K562 (cell line): ENCODE measurements around the gene ARHGAP8. TPM values are rescaled to one million over a fixed set of nuclear protein-coding genes. Genes with fewer than 3 reads are reported as not detected.
"Not testable (repeated sequence)": the region's sequence is repeated elsewhere in the genome, so short reads cannot be mapped to it uniquely, and the experiment has no call there.

Source experiments
- ATAC-seq: fragments of 200-7000 bp; cut with Tn5 transposase; 3 replicates; pipeline ENCODE4 v1.9.1; 2020; ENCODE audit warnings: moderate library complexity
- BruUV-seq: library from RNA; stranded (reverse); fragments of 400-500 nt; replicated peaks from 2 replicates; lab custom pipeline; 2021; lab: Mats Ljungman, UMichigan
- CTCF ChIA-PET: fragments of 300-600 bp; formaldehyde crosslinking; extraction: SDS; loops from one replicate; lab custom pipeline; 2021; ENCODE audit warnings: low intra/inter-chr PET ratio; lab: Yijun Ruan, JAX
- POLR2A ChIA-PET: fragments of 300-600, 350-650 bp; sonication (Branson Sonifier 250); formaldehyde crosslinking; extraction: SDS; loops from one replicate; lab custom pipeline; 2021; ENCODE audit warnings: antibody characterized with exemption, inconsistent platforms; lab: Yijun Ruan, JAX
- DNase-seq, 4 experiments: peaks; one replicate each; pipeline versions ENCODE4 v3.0.0 to v3.0.0-alpha.2; 2011 to 2018; ENCODE audit warnings: low spot score in 3 of 4, mixed read lengths in 3 of 4; ENCODE audit errors: extremely low read depth in 1 of 4
- FAIRE-seq: peaks from 2 replicates; lab custom pipeline; 2011; peaks lifted over from hg19 to GRCh38; lab: Jason Lieb, UNC
- H2AFZ ChIP-seq: 2 replicates; pipeline ENCODE4 v1.6.0; 2011; ENCODE audit warnings: low read depth, low read length, control low read depth, inconsistent platforms
- H3K27ac ChIP-seq: fragments of 200-600 bp; 3 replicates; pipeline ENCODE4 v1.8.0; 2011; ENCODE audit warnings: low read depth, mild to moderate bottlenecking, control low read depth, inconsistent platforms, low read length, moderate library complexity, mixed read lengths; ENCODE audit errors: extremely low read depth
- H3K27me3 ChIP-seq, 2 experiments: fragments of 300-600 bp in 1 of 2; 2 replicates in 1 of 2; 3 replicates in 1 of 2; pipeline versions ENCODE4 v1.6.0 to v1.8.0; 2011; ENCODE audit warnings: inconsistent platforms in 2 of 2, low read length in 2 of 2, mild to moderate bottlenecking in 1 of 2, mixed read lengths in 1 of 2, moderate library complexity in 1 of 2; ENCODE audit not compliant: control insufficient read depth in 2 of 2, insufficient read depth in 2 of 2
- H3K36me3 ChIP-seq: fragments of 300-600 bp; 3 replicates; pipeline ENCODE4 v1.8.0; 2011; ENCODE audit warnings: mild to moderate bottlenecking, low read length, inconsistent platforms; ENCODE audit not compliant: control insufficient read depth, insufficient read depth
- H3K4me1 ChIP-seq, 2 experiments: fragments of 200-600 bp in 1 of 2; replicated peaks in 1 of 2; 2 replicates in 1 of 2; 3 replicates in 1 of 2; pipeline versions ENCODE4 v1.5.1 to v1.8.0; 2011; ENCODE audit warnings: inconsistent platforms in 2 of 2, low read length in 2 of 2, mild to moderate bottlenecking in 1 of 2, mixed read lengths in 1 of 2, moderate library complexity in 1 of 2; ENCODE audit not compliant: control insufficient read depth in 2 of 2, insufficient read depth in 2 of 2
- H3K4me2 ChIP-seq: 2 replicates; pipeline ENCODE4 v1.6.1; 2011; ENCODE audit warnings: low read length, control low read depth, inconsistent platforms, mixed read lengths; ENCODE audit not compliant: insufficient read depth
- H3K4me3 ChIP-seq: fragments of 200-600 bp; sonication (generic), shearing (Covaris generic); 2 replicates; pipeline ENCODE4 v1.5.1; 2016; ENCODE audit warnings: control low read depth, inconsistent platforms
- H3K79me2 ChIP-seq: fragments of 200-600 bp; 3 replicates; pipeline ENCODE4 v1.8.0; 2011; ENCODE audit warnings: low read length, inconsistent platforms; ENCODE audit not compliant: control insufficient read depth, insufficient read depth
- H3K9ac ChIP-seq, 2 experiments: 2 replicates each; pipeline versions ENCODE4 v1.6.0 to v1.6.1; 2011; ENCODE audit warnings: low read depth in 2 of 2, low read length in 2 of 2, control low read depth in 1 of 2, inconsistent platforms in 1 of 2, mild to moderate bottlenecking in 1 of 2, mixed read lengths in 1 of 2; ENCODE audit not compliant: insufficient read depth in 1 of 2
- H3K9me1 ChIP-seq: one replicate; pipeline ENCODE4 v1.6.0; 2011; ENCODE audit warnings: inconsistent platforms, mild to moderate bottlenecking, low read length, moderate library complexity; ENCODE audit not compliant: control insufficient read depth, insufficient read depth
- H3K9me3 ChIP-seq: replicated peaks from 2 replicates; pipeline ENCODE4 v1.5.1; 2011; ENCODE audit warnings: low read depth, low read length, inconsistent platforms; ENCODE audit not compliant: control insufficient read depth, insufficient read depth
- H4K20me1 ChIP-seq: replicated peaks from 2 replicates; pipeline ENCODE4 v1.6.1; 2011; ENCODE audit warnings: low read length, inconsistent platforms, mixed read lengths; ENCODE audit not compliant: control insufficient read depth, insufficient read depth
- ESRRA ChIP-seq: fragments of 450-650 bp; IDR thresholded peaks from 2 replicates; pipeline ENCODE4 v1.6.1; 2014; ENCODE audit warnings: low read depth, mild to moderate bottlenecking, moderate library complexity, borderline replicate concordance
- JUND ChIP-seq, 2 experiments: IDR thresholded peaks; 2 replicates in 1 of 2; 3 replicates in 1 of 2; pipeline ENCODE4 v1.6.1; 2011; ENCODE audit warnings: borderline replicate concordance in 2 of 2, low read depth in 2 of 2, low read length in 2 of 2, improper control_type of control experiment in 1 of 2, missing biosample characterization in 1 of 2, missing genetic modification characterization in 1 of 2, missing genetic modification reagents in 1 of 2
- TRIM28 ChIP-seq: fragments of 450-650 bp; IDR thresholded peaks from 2 replicates; pipeline ENCODE4 v1.6.1; 2017
- ZNF431 ChIP-seq: sonication (generic); formaldehyde crosslinking; IDR thresholded peaks from 2 replicates; pipeline ENCODE4 v1.8.0; 2022; ENCODE audit warnings: mild to moderate bottlenecking, missing genetic modification reagents
- WGBS: fragments of 100-300 bp; shearing (Covaris generic); methylation state at CpG from one replicate; pipeline ENCODE4 v1.1.6; 2016; ENCODE audit warnings: low coverage, mixed read lengths; ENCODE audit not compliant: insufficient coverage; ENCODE audit errors: missing lambda C conversion rate; 5-methylcytosine and 5-hydroxymethylcytosine counted together
- in situ Hi-C: fragments of 300-500 bp; cut with MboI; formaldehyde crosslinking; loops from 4 replicates; pipeline ENCODE4 v1.15.0; 2018; ENCODE audit warnings: inconsistent platforms, mixed read lengths
- intact Hi-C: fragments of 100-400 bp; cut with micrococcal nuclease; formaldehyde crosslinking; loops from 2 replicates; pipeline ENCODE4 v1.14.2; 2022
- polyA plus RNA-seq, 8 experiments: library from polyadenylated mRNA; depleted of rRNA in 4 of 8; stranded (reverse) in 5 of 8; unstranded in 3 of 8; fragments of >200 nt; fragmentation: Nextera tagmentation in 2 of 8; fragmentation: Illumina TruSeq in 1 of 8; extraction: Ambion mirVana in 2 of 8; extraction: Trizol in 1 of 8; gene quantifications; 2 replicates each; pipeline versions ENCODE4 v1.2.1 to v1.2.3, GENCODE V29; 2011 to 2014; ENCODE audit warnings: inconsistent platforms in 1 of 8, missing spikeins in 1 of 8
- total RNA-seq, 7 experiments: library from RNA; depleted of rRNA in 6 of 7; stranded (reverse); fragments of >200 nt in 6 of 7; fragmentation: Illumina TruSeq in 2 of 7; extraction: Trizol in 2 of 7; gene quantifications; 2 replicates each; pipeline versions ENCODE4 v1.2.1 to v1.2.3, GENCODE V29; 2011 to 2021; ENCODE audit warnings: low replicate concordance in 1 of 7

ARHGAP8 gene
- total and polyA plus RNA-seq, 9 of the 15 experiments (the other 6 are each of a cell fraction or from before 2014, with no cell fraction given): 0.15 to 2.2 (median 0.62) TPM

DNA sequence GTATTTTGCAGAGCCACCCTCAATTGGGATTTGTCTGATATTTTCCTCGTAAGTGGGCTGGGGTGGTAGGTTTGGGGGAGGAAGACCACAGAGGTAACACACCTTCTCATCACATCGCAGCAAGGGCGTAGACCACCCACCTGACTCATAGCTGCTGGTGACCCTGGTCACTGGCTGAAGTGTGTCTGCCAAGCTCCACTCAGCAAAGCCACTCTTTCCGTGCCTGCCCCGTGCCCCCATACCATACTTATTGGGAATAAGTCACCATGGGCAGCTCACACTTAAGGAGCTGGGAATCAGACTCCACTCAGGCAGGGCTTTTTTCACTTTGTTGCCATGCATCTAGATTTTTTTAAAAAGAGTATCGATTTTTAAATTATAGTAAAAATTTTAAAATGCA is 145.9 kb downstream of the ARHGAP8 start (continued):
- TF ChIP-seq JUND (IDR thresholded peaks at IDR 0.05; ENCODE audit: borderline replicate concordance, low read depth, low read length) (no peak), JUND (tag; IDR thresholded peaks at IDR 0.05; ENCODE audit: borderline replicate concordance, low read depth, low read length) (no peak), ESRRA (no peak)

DNA sequence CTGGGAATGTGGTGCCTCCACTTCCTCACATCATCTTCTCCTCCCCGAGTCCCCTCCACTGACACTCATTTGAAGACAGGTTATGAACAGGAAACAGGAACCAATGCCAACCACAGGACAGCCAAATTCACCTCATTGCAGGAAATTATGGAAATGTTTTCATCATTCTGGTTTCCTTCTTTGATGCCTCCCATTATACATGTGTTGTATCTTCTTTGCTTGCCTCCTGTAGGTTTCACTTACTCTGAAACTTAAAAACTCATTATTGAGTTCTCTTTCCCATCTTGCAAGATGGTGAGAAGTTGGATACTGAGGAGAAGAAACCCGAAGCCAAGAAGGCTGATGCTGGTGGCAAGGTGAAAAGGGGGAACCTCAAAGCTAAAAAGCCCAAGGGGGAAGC is 148.9 kb downstream of the ARHGAP8 start:
- in situ Hi-C loops (no loop called here), intact Hi-C loops (no loop called here)
- no TSS peak for BruUV-seq
- no peaks in the 10 kb centered on the region for H3K36me3 ChIP-seq
- DNase-seq: no peak
- POLR2A ChIA-PET: interaction anchor here (0.6 kb wide), 1 partner anchor 311 kb away, joined by 3 read pairs; no protein-coding TSS in a partner anchor
- peaks cover 2 to 7% of the 10 kb centered on the region in 2 experiments; a peak in 3 of 5 replicates for H3K27me3 ChIP-seq
- no peaks in the 10 kb centered on the region for H3K4me1 ChIP-seq
- no peaks in the 10 kb centered on the region for H3K9me1 ChIP-seq
- no peak overlapping the region for H3K27ac ChIP-seq
- 0% methylated on average over 1 of the region's 2 CpGs for WGBS
- no peaks in the 10 kb centered on the region for H3K9me3 ChIP-seq
- no peak overlapping the region for H3K9ac ChIP-seq
- no peak for ATAC-seq
- FAIRE-seq: no peak
- H3K79me2 ChIP-seq: no peaks in the 10 kb centered on the region
- TF ChIP-seq TRIM28 (0 out of 2 replicates have a peak, but pooled peaks have one; percentile 23), ZNF431 (CRISPR knock-in tag) (no peak)
- no peak overlapping the region for H3K4me3 ChIP-seq
- H2AFZ ChIP-seq: no peak overlapping the region
- no peak overlapping the region for H3K4me2 ChIP-seq
- no peaks in the 10 kb centered on the region for H4K20me1 ChIP-seq
- CTCF ChIA-PET: no interaction called here

DNA sequence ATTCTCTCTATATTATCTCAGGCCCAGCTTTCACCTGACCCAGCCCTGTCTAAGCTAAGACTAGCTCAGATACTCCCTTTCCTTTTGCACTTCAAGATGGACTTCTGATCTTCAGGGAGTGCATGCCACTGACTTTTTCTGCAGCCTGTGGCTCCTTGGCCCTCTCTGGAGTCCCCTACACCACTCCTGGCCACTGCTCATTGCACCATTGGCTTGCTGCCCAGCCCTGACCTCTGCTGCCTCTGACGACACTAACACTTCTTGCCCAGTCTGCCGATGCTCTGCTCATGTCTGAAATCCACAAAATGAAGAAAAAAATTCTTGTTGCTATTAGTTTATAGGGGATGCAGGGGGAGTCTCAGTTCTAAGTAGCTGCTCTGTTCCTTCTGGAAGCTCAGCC is 150.8 kb downstream of the ARHGAP8 start:
- intact Hi-C loops, H4K20me1 ChIP-seq, H3K79me2 ChIP-seq, H3K27ac ChIP-seq, BruUV-seq, H3K9ac ChIP-seq, H2AFZ ChIP-seq, FAIRE-seq, POLR2A ChIA-PET, H3K4me1 ChIP-seq, ATAC-seq, H3K9me3 ChIP-seq, H3K36me3 ChIP-seq, DNase-seq, H3K4me2 ChIP-seq, H3K4me3 ChIP-seq, in situ Hi-C loops, H3K9me1 ChIP-seq: not testable (repeated sequence)
- peaks cover 7 to 19% of the 10 kb centered on the region in 2 experiments; a peak in 4 of 5 replicates for H3K27me3 ChIP-seq
- no CpG with 5 or more reads among the region's 2 CpGs for WGBS
- CTCF ChIA-PET: interaction anchor here (0.5 kb wide), 1 partner anchor 532 kb away, joined by 4 read pairs; no protein-coding TSS in a partner anchor

DNA sequence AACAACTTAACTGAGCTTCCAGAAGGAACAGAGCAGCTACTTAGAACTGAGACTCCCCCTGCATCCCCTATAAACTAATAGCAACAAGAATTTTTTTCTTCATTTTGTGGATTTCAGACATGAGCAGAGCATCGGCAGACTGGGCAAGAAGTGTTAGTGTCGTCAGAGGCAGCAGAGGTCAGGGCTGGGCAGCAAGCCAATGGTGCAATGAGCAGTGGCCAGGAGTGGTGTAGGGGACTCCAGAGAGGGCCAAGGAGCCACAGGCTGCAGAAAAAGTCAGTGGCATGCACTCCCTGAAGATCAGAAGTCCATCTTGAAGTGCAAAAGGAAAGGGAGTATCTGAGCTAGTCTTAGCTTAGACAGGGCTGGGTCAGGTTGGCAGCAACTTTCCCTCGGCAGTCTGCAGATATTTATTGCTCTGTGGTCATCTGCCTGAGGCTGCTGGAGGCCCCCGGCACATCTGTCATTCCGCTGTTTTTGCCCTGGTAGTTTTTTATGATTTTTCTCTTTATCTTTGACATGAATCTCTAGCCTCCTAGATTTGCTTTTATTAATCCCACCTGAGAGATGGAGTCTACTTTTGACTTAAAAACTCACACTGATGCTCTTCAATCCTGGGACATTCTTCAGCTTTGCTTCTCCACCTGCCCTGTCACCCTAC is 152.2 kb downstream of the ARHGAP8 start:
- intact Hi-C loops, BruUV-seq, H3K4me1 ChIP-seq, H4K20me1 ChIP-seq, FAIRE-seq, H3K9ac ChIP-seq, H3K9me3 ChIP-seq, H3K79me2 ChIP-seq, H3K4me2 ChIP-seq, H3K36me3 ChIP-seq, H3K9me1 ChIP-seq, POLR2A ChIA-PET, H3K4me3 ChIP-seq, CTCF ChIA-PET, H3K27ac ChIP-seq, ATAC-seq, in situ Hi-C loops, DNase-seq, H2AFZ ChIP-seq: not testable (repeated sequence)
- 2% methylated on average over 3 of the region's 5 CpGs for WGBS
- peaks cover 7 to 19% of the 10 kb centered on the region in 2 experiments; a peak in 4 of 5 replicates for H3K27me3 ChIP-seq
